Posterior cingulate gyrus (tissue), 11 donors: ENCODE measurements around the gene LRRC75A.

ENCODE experiments used
- DNase-seq, 10 donors: peaks; one replicate each; pipeline versions ENCODE4 v3.0.0 to v3.0.0-alpha.2; 2020 to 2021; ENCODE audit warnings: mixed read lengths in 3 of 10
- intact Hi-C: fragments of 100-400 bp; cut with DNase I; formaldehyde crosslinking; loops from one replicate; pipeline ENCODE4 v1.15.1; 2023

Gene LRRC75A

GRCh38 chr17:16494059-16494458 is 2.1 kb upstream of the LRRC75A start:
- DNase-seq, result peak in 1 of 10 donors; percentile 8
- intact Hi-C loops, result loop anchor here (5.0 kb wide), 1 partner anchor 42 kb away; no protein-coding TSS in a partner anchor

GRCh38 chr17:16493531-16494046 is 1.6 kb upstream of the LRRC75A start:
- DNase-seq, result peak in 1 of 10 donors; percentile 2
- intact Hi-C loops, result loop anchor here (5.0 kb wide), 1 partner anchor 41 kb away; no protein-coding TSS in a partner anchor

- intact Hi-C loops, result loop anchor here (5.0 kb wide), 1 partner anchor 41 kb away; no protein-coding TSS in a partner anchor
- peak in 2 of 10 donors; percentile 32 to 67 for DNase-seq
Measured at GRCh38 chr17:16492613-16493530, 879 bp upstream of the LRRC75A start.

- DNase-seq, result peak in 2 of 10 donors; percentile 21 to 75
- intact Hi-C loops, result loop anchor here (5.0 kb wide), 1 partner anchor 39 kb away; no protein-coding TSS in a partner anchor
Measured at GRCh38 chr17:16491131-16491702, 776 bp downstream of the LRRC75A start.

- intact Hi-C loops, result no loop called here
- DNase-seq, result peak in 1 of 10 donors; percentile 21
Measured at GRCh38 chr17:16489431-16489830, 2.6 kb downstream of the LRRC75A start.

GRCh38 chr17:16488968-16489337 is 3.0 kb downstream of the LRRC75A start:
- intact Hi-C loops, result no loop called here
- peak in 1 of 10 donors; percentile 61 for DNase-seq

- DNase-seq, result peak in 1 of 10 donors; percentile 44
- intact Hi-C loops, result no loop called here
Measured at GRCh38 chr17:16488186-16488967, 3.6 kb downstream of the LRRC75A start.

GRCh38 chr17:16486373-16487250 is 5.4 kb downstream of the LRRC75A start:
- intact Hi-C loops, result no loop called here
- DNase-seq, result peak; percentile 61 to 97 (median 84)

- peak in 2 of 10 donors; percentile 72 to 74 for DNase-seq
- intact Hi-C loops, result no loop called here
Measured at GRCh38 chr17:16484445-16485175, 7.4 kb downstream of the LRRC75A start.

- peak in 2 of 10 donors; percentile 50 to 72 for DNase-seq
- intact Hi-C loops, result no loop called here
Measured at GRCh38 chr17:16483021-16483645, 8.9 kb downstream of the LRRC75A start.

- peak in 2 of 10 donors; percentile 60 to 67 for DNase-seq
- intact Hi-C loops, result no loop called here
Measured at GRCh38 chr17:16482253-16482652, 9.7 kb downstream of the LRRC75A start.

- peak in 2 of 10 donors; percentile 30 to 34 for DNase-seq
- intact Hi-C loops, result no loop called here
Measured at GRCh38 chr17:16480995-16481394, 11.0 kb downstream of the LRRC75A start.

- peak in 1 of 10 donors; percentile 1 for DNase-seq
- intact Hi-C loops, result no loop called here
Measured at GRCh38 chr17:16479264-16479663, 12.7 kb downstream of the LRRC75A start.

GRCh38 chr17:16478649-16479048 is 13.3 kb downstream of the LRRC75A start:
- DNase-seq, result no peak
- intact Hi-C loops, result no loop called here

GRCh38 chr17:16477666-16478065 is 14.3 kb downstream of the LRRC75A start:
- intact Hi-C loops, result no loop called here
- peak in 1 of 10 donors; percentile 15 for DNase-seq

- DNase-seq, result peak in 1 of 10 donors; percentile 0
- intact Hi-C loops, result no loop called here
Measured at GRCh38 chr17:16477255-16477654, 14.7 kb downstream of the LRRC75A start.

GRCh38 chr17:16475179-16475704 is 16.8 kb downstream of the LRRC75A start:
- intact Hi-C loops, result no loop called here
- DNase-seq, result peak in 1 of 10 donors; percentile 69
